Activated CD8-positive, alpha-beta T cell treated with anti-CD3 and anti-CD28 coated beads for 36 hours (primary cell): ENCODE results near the gene AGO3. TPM values are rescaled to one million over a fixed set of nuclear protein-coding genes. Genes with fewer than 3 reads are reported as not detected.

Experiments
- ATAC-seq: fragments of 200-7000 bp; cut with Tn5 transposase; one replicate; pipeline ENCODE4 v1.10.0; 2021; ENCODE audit warnings: mild to moderate bottlenecking, moderate library complexity
- CTCF ChIA-PET: fragments of 350-600 bp; sonication (Branson Sonifier 250); formaldehyde crosslinking; loops from one replicate; lab custom pipeline; 2021; ENCODE audit warnings: antibody characterized with exemption; lab: Charles Lee
- POLR2A ChIA-PET: fragments of 350-600 bp; sonication (Branson Sonifier 250); formaldehyde crosslinking; loops from one replicate; lab custom pipeline; 2021; ENCODE audit warnings: antibody characterized with exemption; lab: Charles Lee
- DNase-seq: peaks from one replicate; pipeline ENCODE4 v3.0.0-alpha.2; 2020
- H3K27ac Mint-ChIP-seq: one replicate; pipeline ENCODE4 v1.8.0; 2021; ENCODE audit warnings: mild to moderate bottlenecking, mixed read lengths
- H3K27me3 Mint-ChIP-seq: one replicate; pipeline ENCODE4 v1.8.0; 2021; ENCODE audit warnings: mixed read lengths
- H3K36me3 Mint-ChIP-seq: one replicate; pipeline ENCODE4 v1.8.0; 2021; ENCODE audit warnings: low read depth, mixed read lengths
- H3K4me1 Mint-ChIP-seq: one replicate; pipeline ENCODE4 v1.8.0; 2021; ENCODE audit warnings: low read depth, mixed read lengths
- H3K4me3 Mint-ChIP-seq: one replicate; pipeline ENCODE4 v1.8.0; 2021; ENCODE audit warnings: mild to moderate bottlenecking, moderate library complexity, mixed read lengths
- H3K9me3 Mint-ChIP-seq: one replicate; pipeline ENCODE4 v1.8.0; 2021; ENCODE audit warnings: mixed read lengths
- intact Hi-C: fragments of 100-400 bp; cut with micrococcal nuclease; formaldehyde crosslinking; loops from one replicate; pipeline ENCODE4 v1.10.0; 2022
- total RNA-seq, 2 experiments: library from RNA; stranded (reverse); gene quantifications; one replicate each; pipeline ENCODE4 v1.2.3, GENCODE V29; 2021
- TF ChIP-seq, protein P1 (sequence below): fragments of 200-600 bp; IDR thresholded peaks from one replicate; pipeline ENCODE4 v1.8.0; 2022; ENCODE audit warnings: antibody characterized with exemption, mild to moderate bottlenecking

AGO3 gene
- total RNA-seq, 2 experiments from 2014 or later, result 27.7 to 30.0 TPM

DNA sequence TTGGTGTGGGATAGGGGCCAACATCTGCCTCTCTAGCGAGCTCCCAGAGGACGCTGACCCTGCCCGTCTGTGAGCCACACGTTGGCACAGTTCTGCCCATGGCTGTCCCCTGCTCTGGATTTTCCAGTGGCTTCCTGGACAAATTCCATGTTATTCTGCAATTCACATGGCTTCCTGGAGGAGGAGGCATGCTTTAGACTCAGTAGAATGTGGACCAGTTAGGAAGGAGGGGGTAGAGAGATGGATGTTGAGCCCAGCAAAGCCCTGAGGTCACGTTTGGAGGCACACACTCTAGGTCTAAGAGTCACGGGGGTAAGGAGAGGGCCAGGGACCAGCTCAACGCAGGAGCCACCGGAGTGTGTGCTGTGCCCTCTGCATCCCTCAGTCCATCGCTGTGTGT, 181.9 kb downstream of the AGO3 start:
- DNase-seq (no peak), ATAC-seq (no peak)
- H3K36me3 Mint-ChIP-seq, result no peaks in the 10 kb centered on the region
- CTCF ChIA-PET, result interaction anchor here (2.6 kb wide), 1 partner anchor 22 kb away, joined by 7 read pairs; no protein-coding TSS in a partner anchor
- H3K4me3 Mint-ChIP-seq, result no peak overlapping the region
- POLR2A ChIA-PET, result no interaction called here
- H3K9me3 Mint-ChIP-seq, result no peaks in the 10 kb centered on the region
- H3K27ac Mint-ChIP-seq, result no peak overlapping the region
- H3K27me3 Mint-ChIP-seq, result no peaks in the 10 kb centered on the region
- intact Hi-C loops, result no loop called here
- H3K4me1 Mint-ChIP-seq, result peaks cover 33% of the 10 kb centered on the region
- TF ChIP-seq, protein P1, sequence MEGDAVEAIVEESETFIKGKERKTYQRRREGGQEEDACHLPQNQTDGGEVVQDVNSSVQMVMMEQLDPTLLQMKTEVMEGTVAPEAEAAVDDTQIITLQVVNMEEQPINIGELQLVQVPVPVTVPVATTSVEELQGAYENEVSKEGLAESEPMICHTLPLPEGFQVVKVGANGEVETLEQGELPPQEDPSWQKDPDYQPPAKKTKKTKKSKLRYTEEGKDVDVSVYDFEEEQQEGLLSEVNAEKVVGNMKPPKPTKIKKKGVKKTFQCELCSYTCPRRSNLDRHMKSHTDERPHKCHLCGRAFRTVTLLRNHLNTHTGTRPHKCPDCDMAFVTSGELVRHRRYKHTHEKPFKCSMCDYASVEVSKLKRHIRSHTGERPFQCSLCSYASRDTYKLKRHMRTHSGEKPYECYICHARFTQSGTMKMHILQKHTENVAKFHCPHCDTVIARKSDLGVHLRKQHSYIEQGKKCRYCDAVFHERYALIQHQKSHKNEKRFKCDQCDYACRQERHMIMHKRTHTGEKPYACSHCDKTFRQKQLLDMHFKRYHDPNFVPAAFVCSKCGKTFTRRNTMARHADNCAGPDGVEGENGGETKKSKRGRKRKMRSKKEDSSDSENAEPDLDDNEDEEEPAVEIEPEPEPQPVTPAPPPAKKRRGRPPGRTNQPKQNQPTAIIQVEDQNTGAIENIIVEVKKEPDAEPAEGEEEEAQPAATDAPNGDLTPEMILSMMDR, result no peak

DNA sequence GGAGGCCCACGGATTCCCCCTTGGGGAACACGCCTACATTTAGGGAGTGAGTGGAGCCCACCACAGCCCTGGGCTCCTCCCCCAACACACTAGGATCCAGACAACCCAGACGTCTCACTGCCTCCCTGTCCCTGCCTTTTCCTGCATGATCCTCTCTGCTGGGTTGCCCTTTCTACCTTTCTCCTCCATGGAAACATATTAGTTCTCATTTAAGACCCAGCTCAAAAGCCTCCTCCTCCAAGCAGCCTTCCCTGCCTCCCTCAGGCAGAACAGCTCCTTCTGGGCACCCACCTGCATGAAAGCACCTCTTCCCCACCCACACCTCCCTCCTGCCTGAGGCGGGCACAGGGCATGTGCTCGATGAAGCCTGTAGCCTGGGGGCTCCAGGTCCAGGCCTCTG, 183.5 kb downstream of the AGO3 start:
- Mint-ChIP-seq H3K4me1 (peaks cover 20% of the 10 kb centered on the region), H3K27me3 (no peaks in the 10 kb centered on the region), H3K9me3 (no peaks in the 10 kb centered on the region), H3K4me3 (no peak overlapping the region), H3K36me3 (no peaks in the 10 kb centered on the region), H3K27ac (no peak overlapping the region)
- no peak for ATAC-seq
- ChIA-PET CTCF (interaction anchor here (1.8 kb wide), 1 partner anchor 20 kb away, joined by 6 read pairs; no protein-coding TSS in a partner anchor), POLR2A (no interaction called here)
- TF ChIP-seq, protein P1, result no peak
- intact Hi-C loops, result no loop called here
- DNase-seq, result no peak

DNA sequence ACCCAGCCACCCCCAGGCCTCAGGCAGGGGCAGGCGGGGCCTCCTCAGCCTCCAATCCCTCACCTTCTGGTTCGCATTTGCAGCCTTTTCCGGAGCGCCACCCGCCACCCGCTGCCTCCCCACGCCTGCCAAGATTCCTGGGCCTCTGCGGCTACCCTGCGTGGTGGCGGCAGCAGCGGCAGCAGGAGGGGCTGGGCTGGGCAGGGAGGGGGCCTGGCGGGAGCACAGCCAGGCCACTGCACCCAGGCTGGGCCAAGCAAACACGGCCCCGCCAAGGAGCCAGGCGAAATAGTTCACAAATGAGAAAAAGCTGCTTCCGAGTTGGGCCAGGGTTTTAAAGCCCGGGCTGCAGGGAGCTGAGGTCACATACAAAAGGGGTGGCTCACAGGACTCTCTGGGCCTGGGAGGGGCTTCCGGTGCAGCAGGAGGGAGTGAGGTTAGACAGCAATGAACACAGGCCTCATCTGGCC, 184.3 kb downstream of the AGO3 start:
- H3K9me3 Mint-ChIP-seq, result no peaks in the 10 kb centered on the region
- TF ChIP-seq, protein P1, result no peak

DNA sequence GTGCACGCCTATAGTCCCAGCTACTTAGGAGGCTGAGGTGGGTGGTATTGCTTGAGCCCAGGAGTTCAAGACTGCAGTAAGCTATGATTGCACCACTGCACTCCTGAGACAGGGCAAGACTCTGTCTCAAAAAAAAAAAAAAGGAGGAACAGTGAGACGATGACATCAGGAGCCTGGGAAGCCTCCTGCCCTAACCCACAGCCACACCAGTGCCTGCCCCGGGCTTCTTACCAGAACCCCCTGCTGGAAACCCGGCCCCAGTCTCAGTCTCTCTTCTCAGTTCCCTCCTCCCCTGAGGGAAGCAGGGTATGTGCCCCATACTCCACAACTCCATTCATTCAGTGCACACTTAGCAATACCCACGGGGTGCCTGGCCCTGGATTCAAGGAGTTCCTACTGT, 185.0 kb downstream of the AGO3 start:
- DNase-seq (no peak), ATAC-seq (no peak)
- Mint-ChIP-seq H3K4me1 (peaks cover 11% of the 10 kb centered on the region), H3K9me3 (no peaks in the 10 kb centered on the region), H3K4me3 (no peak overlapping the region), H3K27ac (no peak overlapping the region), H3K36me3 (no peaks in the 10 kb centered on the region), H3K27me3 (no peaks in the 10 kb centered on the region)
- intact Hi-C loops, result no loop called here
- POLR2A ChIA-PET, result interaction anchor here (0.9 kb wide), 1 partner anchor 62 kb away, joined by 3 read pairs; no protein-coding TSS in a partner anchor
- TF ChIP-seq, protein P1, result no peak
- CTCF ChIA-PET, result interaction anchor here (1.3 to 2.0 kb wide), 3 partner anchors 10 to 18 kb away, joined by 4 to 12 read pairs (median 6); no protein-coding TSS in a partner anchor

More for the DNA sequence above, 184.3 kb downstream of the AGO3 start:
- H3K4me1 Mint-ChIP-seq, result peaks cover 15% of the 10 kb centered on the region
- no peaks in the 10 kb centered on the region for H3K36me3 Mint-ChIP-seq
- CTCF ChIA-PET, result interaction anchor here (1.8 kb wide), 1 partner anchor 19 kb away, joined by 6 read pairs; no protein-coding TSS in a partner anchor
- H3K4me3 Mint-ChIP-seq, result no peak overlapping the region
- DNase-seq (no peak), ATAC-seq (no peak)
- no peak overlapping the region for H3K27ac Mint-ChIP-seq
- intact Hi-C loops, result no loop called here
- no peaks in the 10 kb centered on the region for H3K27me3 Mint-ChIP-seq
- POLR2A ChIA-PET, result interaction anchor here (0.9 kb wide), 1 partner anchor 61 kb away, joined by 3 read pairs; no protein-coding TSS in a partner anchor

DNA sequence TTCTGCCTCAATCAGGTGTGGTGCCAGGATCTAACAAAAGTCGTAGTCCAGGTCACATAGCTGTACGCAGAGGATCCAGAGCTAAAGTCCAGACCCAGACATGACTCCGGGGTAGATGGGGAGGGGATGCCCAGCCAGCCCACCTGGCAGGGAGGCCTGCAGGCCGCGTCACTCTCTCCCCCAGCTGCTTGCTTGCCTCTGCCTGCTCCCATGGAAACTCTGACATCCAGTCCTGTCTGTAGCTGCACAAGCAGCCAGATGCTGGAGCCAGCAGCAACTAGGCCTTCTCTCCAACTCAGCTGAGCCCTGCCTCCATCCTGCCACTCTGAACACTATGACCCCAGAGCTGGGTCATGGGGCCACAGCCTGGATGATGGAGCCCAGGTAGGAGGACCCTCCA, 186.0 kb downstream of the AGO3 start:
- no peaks in the 10 kb centered on the region for H3K36me3 Mint-ChIP-seq
- no peaks in the 10 kb centered on the region for H3K27me3 Mint-ChIP-seq
- ChIA-PET CTCF (interaction anchor here (0.6 to 3.7 kb wide), 8 partner anchors 10 to 169 kb away, joined by 3 to 31 read pairs (median 4); partner anchors contain the start of genes TEKT2 and TRAPPC3), POLR2A (interaction anchor here (1.1 kb wide), 1 partner anchor 17 kb away, joined by 3 read pairs; no protein-coding TSS in a partner anchor)
- intact Hi-C loops, result no loop called here
- TF ChIP-seq, protein P1, result no peak
- H3K27ac Mint-ChIP-seq, result no peak overlapping the region
- DNase-seq (no peak), ATAC-seq (no peak)
- H3K4me1 Mint-ChIP-seq, result peaks cover 3% of the 10 kb centered on the region
- no peak overlapping the region for H3K4me3 Mint-ChIP-seq
- no peaks in the 10 kb centered on the region for H3K9me3 Mint-ChIP-seq
